Measurements from ENCODE around the gene MCM8. TPM values are rescaled to one million over a fixed set of nuclear protein-coding genes. Genes with fewer than 3 reads are reported as not detected.

MCM8 gene
- total and polyA plus RNA-seq, 2 experiments from 2014 or later: 10.6 to 30.4 TPM

GRCh38 chr20:5931411-5931810, 19.0 kb upstream of the MCM8 start:
- no peaks in the 10 kb centered on the region for H3F3A ChIP-seq (replicated peaks; ENCODE audit: low read depth)
- no peak overlapping the region for H3K4me3 ChIP-seq
- Mint-ChIP-seq H3K9me3 (no peaks in the 10 kb centered on the region), H3K27ac (no peak overlapping the region), H3K36me3 (ENCODE audit: low read depth) (no peaks in the 10 kb centered on the region), H3K4me1 (no peaks in the 10 kb centered on the region), H3K4me3 (no peak overlapping the region), H3K27me3 (ENCODE audit: insufficient read depth, low read depth, poor library complexity) (no peaks in the 10 kb centered on the region)
- H3K4me1 ChIP-seq (ENCODE audit: insufficient read depth): no peaks in the 10 kb centered on the region
- no peaks in the 10 kb centered on the region for H3K27me3 ChIP-seq (ENCODE audit: insufficient read depth)
- no peak overlapping the region for H3K4me2 ChIP-seq
- H3K79me2 ChIP-seq (replicated peaks; ENCODE audit: insufficient read depth): no peaks in the 10 kb centered on the region
- no peaks in the 10 kb centered on the region for H3K36me3 ChIP-seq (ENCODE audit: insufficient read depth)
- no peaks in the 10 kb centered on the region for H3K9me2 ChIP-seq (ENCODE audit: insufficient read depth)
- H4K20me1 ChIP-seq (replicated peaks; ENCODE audit: insufficient read depth): no peaks in the 10 kb centered on the region
- no peak for TF ChIP-seq EZH2phosphoT487 (IDR thresholded peaks at IDR 0.05; ENCODE audit: unreplicated experiment)
- no peak for TF ChIP-seq REST (IDR thresholded peaks at IDR 0.05; ENCODE audit: unreplicated experiment)
- TF ChIP-seq ZNF114 (CRISPR knock-in tag; IDR thresholded peaks at IDR 0.05): no peak
- TF ChIP-seq STAT1 (IDR thresholded peaks at IDR 0.05; ENCODE audit: unreplicated experiment): no peak
- TF ChIP-seq, protein P1, sequence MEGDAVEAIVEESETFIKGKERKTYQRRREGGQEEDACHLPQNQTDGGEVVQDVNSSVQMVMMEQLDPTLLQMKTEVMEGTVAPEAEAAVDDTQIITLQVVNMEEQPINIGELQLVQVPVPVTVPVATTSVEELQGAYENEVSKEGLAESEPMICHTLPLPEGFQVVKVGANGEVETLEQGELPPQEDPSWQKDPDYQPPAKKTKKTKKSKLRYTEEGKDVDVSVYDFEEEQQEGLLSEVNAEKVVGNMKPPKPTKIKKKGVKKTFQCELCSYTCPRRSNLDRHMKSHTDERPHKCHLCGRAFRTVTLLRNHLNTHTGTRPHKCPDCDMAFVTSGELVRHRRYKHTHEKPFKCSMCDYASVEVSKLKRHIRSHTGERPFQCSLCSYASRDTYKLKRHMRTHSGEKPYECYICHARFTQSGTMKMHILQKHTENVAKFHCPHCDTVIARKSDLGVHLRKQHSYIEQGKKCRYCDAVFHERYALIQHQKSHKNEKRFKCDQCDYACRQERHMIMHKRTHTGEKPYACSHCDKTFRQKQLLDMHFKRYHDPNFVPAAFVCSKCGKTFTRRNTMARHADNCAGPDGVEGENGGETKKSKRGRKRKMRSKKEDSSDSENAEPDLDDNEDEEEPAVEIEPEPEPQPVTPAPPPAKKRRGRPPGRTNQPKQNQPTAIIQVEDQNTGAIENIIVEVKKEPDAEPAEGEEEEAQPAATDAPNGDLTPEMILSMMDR (conservative IDR thresholded peaks at IDR 0.05; ENCODE audit: low read depth in 2 of 2): no peak
- TF ChIP-seq JUNB (IDR thresholded peaks at IDR 0.05; ENCODE audit: unreplicated experiment): no peak
- no peak for TF ChIP-seq NANOG (IDR thresholded peaks at IDR 0.05; ENCODE audit: borderline replicate concordance)
- TF ChIP-seq, protein P2, sequence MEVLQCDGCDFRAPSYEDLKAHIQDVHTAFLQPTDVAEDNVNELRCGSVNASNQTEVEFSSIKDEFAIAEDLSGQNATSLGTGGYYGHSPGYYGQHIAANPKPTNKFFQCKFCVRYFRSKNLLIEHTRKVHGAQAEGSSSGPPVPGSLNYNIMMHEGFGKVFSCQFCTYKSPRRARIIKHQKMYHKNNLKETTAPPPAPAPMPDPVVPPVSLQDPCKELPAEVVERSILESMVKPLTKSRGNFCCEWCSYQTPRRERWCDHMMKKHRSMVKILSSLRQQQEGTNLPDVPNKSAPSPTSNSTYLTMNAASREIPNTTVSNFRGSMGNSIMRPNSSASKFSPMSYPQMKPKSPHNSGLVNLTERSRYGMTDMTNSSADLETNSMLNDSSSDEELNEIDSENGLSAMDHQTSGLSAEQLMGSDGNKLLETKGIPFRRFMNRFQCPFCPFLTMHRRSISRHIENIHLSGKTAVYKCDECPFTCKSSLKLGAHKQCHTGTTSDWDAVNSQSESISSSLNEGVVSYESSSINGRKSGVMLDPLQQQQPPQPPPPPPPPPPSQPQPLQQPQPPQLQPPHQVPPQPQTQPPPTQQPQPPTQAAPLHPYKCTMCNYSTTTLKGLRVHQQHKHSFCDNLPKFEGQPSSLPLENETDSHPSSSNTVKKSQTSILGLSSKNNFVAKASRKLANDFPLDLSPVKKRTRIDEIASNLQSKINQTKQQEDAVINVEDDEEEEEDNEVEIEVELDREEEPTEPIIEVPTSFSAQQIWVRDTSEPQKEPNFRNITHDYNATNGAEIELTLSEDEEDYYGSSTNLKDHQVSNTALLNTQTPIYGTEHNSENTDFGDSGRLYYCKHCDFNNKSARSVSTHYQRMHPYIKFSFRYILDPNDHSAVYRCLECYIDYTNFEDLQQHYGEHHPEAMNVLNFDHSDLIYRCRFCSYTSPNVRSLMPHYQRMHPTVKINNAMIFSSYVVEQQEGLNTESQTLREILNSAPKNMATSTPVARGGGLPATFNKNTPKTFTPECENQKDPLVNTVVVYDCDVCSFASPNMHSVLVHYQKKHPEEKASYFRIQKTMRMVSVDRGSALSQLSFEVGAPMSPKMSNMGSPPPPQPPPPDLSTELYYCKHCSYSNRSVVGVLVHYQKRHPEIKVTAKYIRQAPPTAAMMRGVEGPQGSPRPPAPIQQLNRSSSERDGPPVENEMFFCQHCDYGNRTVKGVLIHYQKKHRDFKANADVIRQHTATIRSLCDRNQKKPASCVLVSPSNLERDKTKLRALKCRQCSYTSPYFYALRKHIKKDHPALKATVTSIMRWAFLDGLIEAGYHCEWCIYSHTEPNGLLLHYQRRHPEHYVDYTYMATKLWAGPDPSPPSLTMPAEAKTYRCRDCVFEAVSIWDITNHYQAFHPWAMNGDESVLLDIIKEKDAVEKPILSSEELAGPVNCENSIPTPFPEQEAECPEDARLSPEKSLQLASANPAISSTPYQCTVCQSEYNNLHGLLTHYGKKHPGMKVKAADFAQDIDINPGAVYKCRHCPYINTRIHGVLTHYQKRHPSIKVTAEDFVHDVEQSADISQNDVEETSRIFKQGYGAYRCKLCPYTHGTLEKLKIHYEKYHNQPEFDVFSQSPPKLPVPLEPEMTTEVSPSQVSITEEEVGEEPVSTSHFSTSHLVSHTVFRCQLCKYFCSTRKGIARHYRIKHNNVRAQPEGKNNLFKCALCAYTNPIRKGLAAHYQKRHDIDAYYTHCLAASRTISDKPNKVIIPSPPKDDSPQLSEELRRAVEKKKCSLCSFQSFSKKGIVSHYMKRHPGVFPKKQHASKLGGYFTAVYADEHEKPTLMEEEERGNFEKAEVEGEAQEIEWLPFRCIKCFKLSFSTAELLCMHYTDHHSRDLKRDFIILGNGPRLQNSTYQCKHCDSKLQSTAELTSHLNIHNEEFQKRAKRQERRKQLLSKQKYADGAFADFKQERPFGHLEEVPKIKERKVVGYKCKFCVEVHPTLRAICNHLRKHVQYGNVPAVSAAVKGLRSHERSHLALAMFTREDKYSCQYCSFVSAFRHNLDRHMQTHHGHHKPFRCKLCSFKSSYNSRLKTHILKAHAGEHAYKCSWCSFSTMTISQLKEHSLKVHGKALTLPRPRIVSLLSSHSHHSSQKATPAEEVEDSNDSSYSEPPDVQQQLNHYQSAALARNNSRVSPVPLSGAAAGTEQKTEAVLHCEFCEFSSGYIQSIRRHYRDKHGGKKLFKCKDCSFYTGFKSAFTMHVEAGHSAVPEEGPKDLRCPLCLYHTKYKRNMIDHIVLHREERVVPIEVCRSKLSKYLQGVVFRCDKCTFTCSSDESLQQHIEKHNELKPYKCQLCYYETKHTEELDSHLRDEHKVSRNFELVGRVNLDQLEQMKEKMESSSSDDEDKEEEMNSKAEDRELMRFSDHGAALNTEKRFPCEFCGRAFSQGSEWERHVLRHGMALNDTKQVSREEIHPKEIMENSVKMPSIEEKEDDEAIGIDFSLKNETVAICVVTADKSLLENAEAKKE (CRISPR knock-in tag; IDR thresholded peaks at IDR 0.05): no peak
- no peak for TF ChIP-seq ZNF331 (CRISPR knock-in tag; IDR thresholded peaks at IDR 0.05; ENCODE audit: low read depth)
- no peak for TF ChIP-seq POLR2AphosphoS5 (IDR thresholded peaks at IDR 0.05; ENCODE audit: low read depth)
- no peak for TF ChIP-seq CREB1 (CRISPR knock-in tag; IDR thresholded peaks at IDR 0.05; ENCODE audit: low read depth)
- TF ChIP-seq EZH2 (IDR thresholded peaks at IDR 0.05; ENCODE audit: low read depth, unreplicated experiment): no peak
- TF ChIP-seq, protein P3, sequence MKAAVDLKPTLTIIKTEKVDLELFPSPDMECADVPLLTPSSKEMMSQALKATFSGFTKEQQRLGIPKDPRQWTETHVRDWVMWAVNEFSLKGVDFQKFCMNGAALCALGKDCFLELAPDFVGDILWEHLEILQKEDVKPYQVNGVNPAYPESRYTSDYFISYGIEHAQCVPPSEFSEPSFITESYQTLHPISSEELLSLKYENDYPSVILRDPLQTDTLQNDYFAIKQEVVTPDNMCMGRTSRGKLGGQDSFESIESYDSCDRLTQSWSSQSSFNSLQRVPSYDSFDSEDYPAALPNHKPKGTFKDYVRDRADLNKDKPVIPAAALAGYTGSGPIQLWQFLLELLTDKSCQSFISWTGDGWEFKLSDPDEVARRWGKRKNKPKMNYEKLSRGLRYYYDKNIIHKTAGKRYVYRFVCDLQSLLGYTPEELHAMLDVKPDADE (IDR thresholded peaks at IDR 0.05): no peak
- no peak overlapping the region for H2AFZ ChIP-seq
- no peak for ATAC-seq
- no peak for DNase-seq (ENCODE audit: low spot score)
- H3K27ac ChIP-seq (ENCODE audit: low read depth): no peak overlapping the region

All from GM23338 (cell line).